K562 treated with DMSO at 1 percent for 12 hours (cell line): ENCODE results near the gene IL21R. TPM values are rescaled to one million over a fixed set of nuclear protein-coding genes. Genes with fewer than 3 reads are reported as not detected.

Experiments used
- total RNA-seq: library from RNA; unstranded; fragments of 300-600 nt; gene quantifications from 2 replicates; pipeline ENCODE4 v1.2.3, GENCODE V29; 2022; ENCODE audit not compliant: insufficient read depth

Gene IL21R
- 2.0 and 2.2 TPM in 2 replicates for total RNA-seq

DNA sequence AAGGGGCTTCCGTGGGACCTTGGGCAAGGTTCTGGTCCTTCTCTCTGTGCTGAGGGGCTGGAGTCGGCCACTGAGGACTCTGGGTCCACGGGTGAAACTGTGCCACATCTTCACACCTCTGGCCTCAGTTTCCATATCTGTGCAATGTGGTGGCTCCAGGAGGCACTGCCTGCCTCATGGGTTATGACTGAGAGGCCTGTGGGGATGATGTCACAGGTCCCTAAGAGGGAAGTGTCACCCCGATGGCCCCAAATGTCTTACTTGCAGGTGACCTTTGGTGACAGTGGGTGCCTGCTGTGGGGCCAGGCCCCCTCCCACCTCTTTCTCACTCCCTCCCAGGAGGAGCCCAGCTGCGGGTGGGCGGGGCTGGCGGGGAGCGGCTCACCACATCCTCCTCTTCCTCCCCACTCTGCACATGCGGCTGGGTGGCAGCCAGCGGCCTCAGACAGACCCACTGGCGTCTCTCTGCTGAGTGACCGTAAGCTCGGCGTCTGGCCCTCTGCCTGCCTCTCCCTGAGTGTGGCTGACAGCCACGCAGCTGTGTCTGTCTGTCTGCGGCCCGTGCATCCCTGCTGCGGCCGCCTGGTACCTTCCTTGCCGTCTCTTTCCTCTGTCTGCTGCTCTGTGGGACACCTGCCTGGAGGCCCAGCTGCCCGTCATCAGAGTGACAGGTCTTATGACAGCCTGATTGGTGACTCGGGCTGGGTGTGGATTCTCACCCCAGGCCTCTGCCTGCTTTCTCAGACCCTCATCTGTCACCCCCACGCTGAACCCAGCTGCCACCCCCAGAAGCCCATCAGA is at the start of gene IL21R:
Gene IL21R (plus strand): TSS at position 407 of the 801 bp plus-strand sequence. CDS start 27,898 bp downstream, outside the sequence.

Other genes starting within 250 kb of the IL21R start
- gene KDM8, start 198.6 kb upstream of the IL21R start, total RNA-seq, result 2.5 and 4.2 TPM in 2 replicates
- gene NSMCE1, start 133.4 kb upstream of the IL21R start, total RNA-seq, result 41.5 and 47.8 TPM in 2 replicates
- gene IL4R, start 88.2 kb upstream of the IL21R start, total RNA-seq, result 1.3 and 3.8 TPM in 2 replicates
- gene GTF3C1, start 147.7 kb downstream of the IL21R start, total RNA-seq, result 74.9 and 88.8 TPM in 2 replicates
- 3.9 and 12.5 TPM in 2 replicates for gene KATNIP, start 148.0 kb downstream of the IL21R start, total RNA-seq